GM19452 (cell line): ENCODE measurements around the gene TRMT10B.

Experiments used
- ATAC-seq: cut with Tn5 transposase; IDR thresholded peaks from one replicate; pipeline ENCODE4 v1.9.1; 2021; ENCODE audit not compliant: unreplicated experiment

The TRMT10B gene, protein sequence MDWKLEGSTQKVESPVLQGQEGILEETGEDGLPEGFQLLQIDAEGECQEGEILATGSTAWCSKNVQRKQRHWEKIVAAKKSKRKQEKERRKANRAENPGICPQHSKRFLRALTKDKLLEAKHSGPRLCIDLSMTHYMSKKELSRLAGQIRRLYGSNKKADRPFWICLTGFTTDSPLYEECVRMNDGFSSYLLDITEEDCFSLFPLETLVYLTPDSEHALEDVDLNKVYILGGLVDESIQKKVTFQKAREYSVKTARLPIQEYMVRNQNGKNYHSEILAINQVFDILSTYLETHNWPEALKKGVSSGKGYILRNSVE

DNA sequence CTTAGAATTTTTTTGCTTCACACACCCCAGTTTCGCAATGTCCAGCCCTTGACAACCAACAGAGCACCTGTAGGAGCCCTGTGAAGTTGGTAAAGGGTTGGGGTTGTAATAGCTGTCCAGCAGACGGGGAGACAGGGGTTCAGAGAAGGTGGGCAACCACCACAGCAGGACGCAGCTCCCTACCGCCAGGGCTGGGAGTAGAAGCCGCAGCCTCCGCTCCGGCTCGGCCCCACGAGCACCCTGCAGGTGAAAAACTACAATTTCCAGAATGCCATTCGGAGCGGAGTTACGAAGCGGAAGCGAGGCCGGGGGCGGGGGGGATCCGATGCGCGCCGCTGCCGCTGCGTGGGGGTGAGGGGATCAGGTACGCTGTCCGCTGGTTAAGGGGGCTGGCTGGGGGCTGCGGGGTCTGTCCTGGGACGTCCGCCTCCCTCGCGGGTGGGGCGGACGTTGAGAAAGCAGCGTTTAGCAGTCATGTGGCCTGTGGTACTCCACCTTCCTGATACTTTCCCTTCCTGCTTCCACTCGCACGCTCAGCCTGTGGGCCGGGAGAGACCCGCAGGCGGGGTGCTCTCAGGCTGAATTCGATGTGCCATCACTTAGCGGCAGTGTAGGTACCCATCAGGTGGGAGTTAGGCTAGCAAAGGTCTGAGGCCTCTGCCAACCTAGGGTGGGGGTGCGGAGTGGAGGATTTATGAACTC, at the start of gene TRMT10B:
Gene TRMT10B (plus strand): TSS at position 317 of the 702 bp plus-strand sequence. CDS start 8,127 bp downstream, outside the sequence.
- peak; percentile 77 for ATAC-seq

GRCh38 chr9:37705787-37706186, 47.8 kb upstream of the TRMT10B start:
- no peak for ATAC-seq

- no peak for ATAC-seq
Observed at GRCh38 chr9:37706290-37706689, 47.3 kb upstream of the TRMT10B start.

- ATAC-seq, result no peak
Observed at GRCh38 chr9:37707748-37708147, 45.9 kb upstream of the TRMT10B start.

DNA sequence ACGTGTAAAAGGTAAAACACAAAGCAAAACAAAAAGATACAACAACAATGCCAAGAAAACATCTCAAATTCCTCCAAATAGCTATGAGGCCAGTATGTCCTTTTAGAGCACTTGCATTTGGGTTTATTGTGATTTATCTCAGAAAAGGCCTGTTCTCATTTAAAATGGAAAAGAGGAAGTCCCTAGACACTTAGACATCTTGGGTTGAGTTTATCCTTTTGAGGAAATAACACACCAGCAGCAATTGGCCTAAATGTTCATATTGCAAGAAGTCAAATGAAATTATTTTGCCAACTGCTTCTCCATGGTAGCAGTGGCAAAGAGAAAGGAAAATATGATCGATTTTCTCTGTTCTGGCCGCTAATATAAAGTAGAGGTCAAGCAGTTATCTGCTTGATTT, 43.6 kb upstream of the TRMT10B start:
- ATAC-seq, result no peak

GRCh38 chr9:37715260-37715659, 38.3 kb upstream of the TRMT10B start:
- ATAC-seq, result no peak

DNA sequence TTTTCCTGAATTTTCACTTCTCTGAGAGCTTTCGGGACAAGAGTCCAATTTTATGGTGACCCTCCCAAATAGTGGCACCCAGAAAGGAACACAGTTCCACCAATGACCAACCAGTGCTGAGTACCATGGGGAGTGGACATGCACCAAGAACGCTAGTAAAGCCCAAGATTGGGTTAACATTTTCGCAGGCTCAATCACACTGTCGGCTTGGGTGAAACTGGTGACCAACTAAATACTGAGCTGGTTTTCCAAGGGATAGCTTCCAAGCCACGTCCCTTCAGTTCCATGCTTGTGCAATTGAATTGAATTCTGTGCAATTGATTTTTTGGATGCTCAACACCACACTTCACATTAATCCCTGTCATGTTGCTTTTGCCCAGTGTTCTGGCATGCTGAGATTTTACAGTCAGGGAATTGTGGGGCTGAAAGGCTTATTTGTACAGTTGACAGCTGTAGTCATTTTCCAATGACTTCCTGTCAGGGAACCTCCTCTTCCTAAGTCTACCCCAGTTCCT, 37.6 kb upstream of the TRMT10B start:
- no peak for ATAC-seq

DNA sequence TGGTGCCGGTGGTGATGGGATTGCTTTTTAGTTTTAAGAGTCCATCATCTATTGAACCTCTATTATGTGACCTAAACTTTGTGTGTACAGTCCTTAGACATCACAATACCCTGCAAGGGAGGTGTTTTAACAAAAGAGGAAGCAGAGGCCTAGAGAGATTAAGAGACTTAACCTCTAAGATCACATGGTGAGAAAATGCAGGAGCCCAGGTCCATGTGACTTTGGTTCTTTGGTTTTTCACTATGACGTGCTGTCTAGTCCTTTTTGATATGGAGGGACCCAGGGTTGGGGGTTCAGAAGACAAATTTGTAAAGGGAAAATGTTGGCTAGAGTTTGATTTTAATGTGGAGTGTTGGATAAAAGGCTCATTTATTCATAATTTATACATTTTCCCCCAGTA, 34.1 kb upstream of the TRMT10B start:
- no peak for ATAC-seq

DNA sequence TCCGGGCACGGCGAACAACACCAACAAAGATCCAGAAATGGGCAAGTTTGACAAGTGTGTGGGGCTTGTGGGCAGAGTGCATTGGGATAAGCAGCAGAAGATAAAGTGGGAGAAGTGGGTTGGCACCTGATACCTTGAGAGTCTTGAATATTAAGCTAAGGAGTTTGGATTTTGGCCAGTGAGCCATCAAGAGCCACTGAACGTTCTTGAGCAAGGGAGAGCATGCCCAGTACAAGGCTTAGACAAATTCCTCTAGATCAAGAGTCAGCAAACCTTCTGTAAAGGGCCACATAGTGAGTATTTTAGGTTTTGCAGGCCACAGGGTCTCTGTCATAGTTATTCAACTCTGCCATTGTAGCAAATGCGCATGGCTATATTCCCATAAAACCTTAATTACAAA, 26.6 kb upstream of the TRMT10B start:
- ATAC-seq, result no peak

DNA sequence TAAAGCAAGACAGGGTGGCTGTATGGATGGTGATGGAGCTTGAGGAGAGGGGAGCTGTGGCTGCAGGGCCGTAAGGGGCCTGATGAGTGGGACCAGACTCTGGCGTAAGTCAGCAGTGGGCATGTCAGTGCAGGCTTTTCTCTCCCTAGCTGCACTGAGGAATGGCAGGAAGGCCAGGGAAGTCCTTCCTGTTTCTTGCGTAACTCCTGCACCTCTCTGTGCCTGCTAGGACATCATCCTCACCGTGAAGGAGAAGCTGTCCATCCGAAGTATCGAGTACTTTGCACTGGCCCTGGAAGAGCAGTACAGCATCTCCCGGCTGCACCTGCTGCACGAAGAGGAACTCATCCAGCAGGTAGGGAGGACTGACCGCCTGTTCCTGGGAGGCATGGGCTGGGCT, 24.1 kb upstream of the TRMT10B start:
- no peak for ATAC-seq

- no peak for ATAC-seq
Observed at GRCh38 chr9:37730256-37730655, 23.3 kb upstream of the TRMT10B start.

DNA sequence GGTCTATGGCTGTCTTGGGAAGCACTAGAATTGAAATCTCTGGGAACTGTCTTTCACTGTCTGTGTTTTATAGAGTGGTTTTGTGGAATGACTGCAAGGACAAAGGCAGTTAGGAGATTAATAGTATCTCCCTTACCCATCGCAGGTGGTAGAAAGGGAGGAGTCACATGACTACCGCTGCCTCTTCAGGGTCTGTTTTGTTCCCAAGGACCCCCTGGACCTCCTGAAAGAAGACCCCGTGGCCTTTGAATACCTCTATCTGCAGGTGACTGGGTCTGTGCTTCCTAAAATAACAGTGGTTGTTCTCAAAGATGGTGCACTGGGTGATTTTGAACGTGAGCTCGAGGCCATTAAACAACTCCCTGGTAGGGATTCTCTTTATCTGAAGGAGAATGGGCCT, 22.8 kb upstream of the TRMT10B start:
- ATAC-seq, result no peak

GRCh38 chr9:37732086-37732741, 21.4 kb upstream of the TRMT10B start:
- no peak for ATAC-seq

DNA sequence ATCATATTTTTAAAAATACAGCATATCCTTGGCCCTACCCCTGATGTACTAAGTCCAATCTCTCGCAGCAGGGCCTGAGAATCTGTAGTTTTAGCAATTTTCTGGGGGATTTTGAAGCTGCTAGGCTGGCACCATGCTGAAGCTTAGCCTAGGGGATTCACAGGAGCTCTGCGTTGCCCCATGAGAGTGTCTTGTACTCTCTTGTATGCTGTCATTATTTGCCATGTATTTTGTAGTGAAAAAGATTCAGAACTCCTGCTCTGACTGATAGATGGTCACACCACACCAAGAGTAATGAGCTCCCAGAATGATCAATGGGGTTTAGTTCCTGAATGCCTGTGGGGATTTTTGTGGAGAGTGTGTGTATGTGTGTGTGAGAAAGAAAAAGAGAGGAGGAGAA, 20.7 kb upstream of the TRMT10B start:
- ATAC-seq, result no peak

- ATAC-seq, result no peak
Observed at GRCh38 chr9:37739222-37739621, 14.4 kb upstream of the TRMT10B start.

DNA sequence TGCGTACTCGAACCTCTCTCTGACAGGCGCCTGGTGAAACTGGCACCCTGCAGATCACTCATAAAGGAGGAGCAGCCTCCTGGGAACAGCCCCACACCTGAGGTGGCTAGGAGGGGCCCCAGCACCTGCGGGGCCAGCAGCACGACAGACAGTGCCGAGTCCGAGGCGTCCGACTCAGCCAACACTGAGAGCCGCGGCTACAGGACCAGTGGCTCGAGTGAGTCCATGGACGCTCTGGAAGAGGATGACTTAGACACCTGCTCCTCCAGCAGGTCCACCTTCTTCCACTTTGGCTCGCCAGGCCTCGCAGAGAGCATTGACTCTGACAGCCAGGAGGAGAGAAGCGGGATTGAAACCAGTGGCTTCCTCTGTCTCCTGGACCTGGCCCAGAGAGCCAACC, 13.5 kb upstream of the TRMT10B start:
- no peak for ATAC-seq

- no peak for ATAC-seq
Observed at GRCh38 chr9:37740631-37741328, 12.8 kb upstream of the TRMT10B start.

GRCh38 chr9:37745970-37746369, 7.6 kb upstream of the TRMT10B start:
- ATAC-seq, result no peak

- no peak for ATAC-seq
Observed at GRCh38 chr9:37746448-37747270, 6.9 kb upstream of the TRMT10B start.

DNA sequence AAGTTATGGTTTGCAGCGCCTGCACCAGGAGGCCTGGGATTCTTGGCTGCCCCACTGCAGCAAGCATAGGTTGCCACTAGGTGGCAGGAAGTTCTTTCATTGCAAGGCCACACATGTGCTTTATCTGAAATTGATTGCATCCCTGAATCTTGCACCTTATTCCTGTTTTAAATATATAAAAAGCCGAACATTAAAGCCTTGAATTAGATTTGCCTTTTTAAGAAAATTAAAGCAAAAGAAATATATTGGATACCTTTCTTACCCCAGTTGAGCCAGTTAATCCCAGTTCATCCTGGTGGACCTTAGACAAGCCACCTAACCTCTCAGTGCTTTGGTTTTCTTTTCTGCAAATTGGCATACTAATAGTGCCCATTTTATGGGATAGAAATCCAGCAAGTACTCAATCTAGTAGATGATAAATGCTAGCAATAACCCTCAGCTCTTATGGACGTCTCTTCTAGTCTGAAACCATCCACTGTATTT, 6.3 kb upstream of the TRMT10B start:
- no peak for ATAC-seq
